HepG2 (cell line): Measurements from ENCODE around the gene ATP2B2. TPM values are rescaled to one million over a fixed set of nuclear protein-coding genes. Genes with fewer than 3 reads are reported as not detected.
A peak's percentile ranks its signal among the peaks of the same experiment; 100 is the strongest.

Source experiments
- ATAC-seq: fragments of 200-7000 bp; cut with Tn5 transposase; 3 replicates; pipeline ENCODE4 v1.9.1; 2020; ENCODE audit warnings: mild to moderate bottlenecking, moderate library complexity
- BruUV-seq: library from RNA; stranded (reverse); fragments of 400-500 nt; replicated peaks from 2 replicates; lab custom pipeline; 2021; lab: Mats Ljungman, UMichigan
- CTCF ChIA-PET: fragments of 300-600 bp; formaldehyde crosslinking; extraction: SDS; loops from one replicate; lab custom pipeline; 2021; ENCODE audit warnings: low total read pairs, inconsistent platforms, low intra/inter-chr PET ratio; lab: Yijun Ruan, JAX
- POLR2A ChIA-PET: fragments of 350-600 bp; sonication (Branson Sonifier 250); formaldehyde crosslinking; loops from one replicate; lab custom pipeline; 2020; ENCODE audit warnings: antibody characterized with exemption, inconsistent platforms; lab: Yijun Ruan, JAX
- DNase-seq: peaks from one replicate; pipeline ENCODE4 v3.0.0-alpha.2; 2015; ENCODE audit warnings: low spot score
- FAIRE-seq: peaks from 3 replicates; lab custom pipeline; 2011; peaks lifted over from hg19 to GRCh38; lab: Jason Lieb, UNC
- H2AFZ ChIP-seq: one replicate; pipeline ENCODE4 v1.6.1; 2011; ENCODE audit warnings: low read length, inconsistent platforms
- H3K27ac ChIP-seq: fragments of 300-600 bp; 3 replicates; pipeline ENCODE4 v1.8.0; 2011; ENCODE audit warnings: mixed run types, mild to moderate bottlenecking, mixed read lengths, low read length, inconsistent platforms; ENCODE audit not compliant: insufficient read depth; ENCODE audit errors: extremely low read length
- H3K27me3 ChIP-seq, 2 experiments: fragments of 200-600 bp in 1 of 2; 2 replicates in 1 of 2; 3 replicates in 1 of 2; pipeline versions ENCODE4 v1.6.0 to v1.8.0; 2011; ENCODE audit warnings: low read length in 2 of 2, mild to moderate bottlenecking in 2 of 2, moderate library complexity in 2 of 2, inconsistent platforms in 1 of 2; ENCODE audit not compliant: insufficient read depth in 2 of 2, control insufficient read depth in 1 of 2
- H3K36me3 ChIP-seq, 2 experiments: fragments of 200-600 bp in 1 of 2; replicated peaks in 1 of 2; 2 replicates in 1 of 2; 3 replicates in 1 of 2; pipeline versions ENCODE4 v1.5.1 to v1.8.0; 2011; ENCODE audit warnings: low read length in 2 of 2, inconsistent platforms in 1 of 2; ENCODE audit not compliant: insufficient read depth in 2 of 2, control insufficient read depth in 1 of 2
- H3K4me1 ChIP-seq: 2 replicates; pipeline ENCODE4 v1.5.1; 2012; ENCODE audit warnings: low read length, inconsistent platforms; ENCODE audit not compliant: insufficient read depth
- H3K4me2 ChIP-seq: 2 replicates; pipeline ENCODE4 v1.6.0; 2011; ENCODE audit warnings: low read depth, low read length, inconsistent platforms
- H3K4me3 ChIP-seq, 3 experiments: fragments of 200-600 bp in 1 of 3; sonication (generic), shearing (Covaris generic) in 1 of 3; replicated peaks in 1 of 3; 2 replicates each; pipeline ENCODE4 v1.5.1; 2011 to 2016; ENCODE audit warnings: low read length in 3 of 3, inconsistent platforms in 2 of 3, low read depth in 2 of 3, mild to moderate bottlenecking in 2 of 3, control low read depth in 1 of 3, mixed read lengths in 1 of 3; ENCODE audit not compliant: insufficient read depth in 1 of 3
- H3K79me2 ChIP-seq: one replicate; pipeline ENCODE4 v1.6.1; 2011; ENCODE audit warnings: low read length, inconsistent platforms; ENCODE audit not compliant: insufficient read depth
- H3K9ac ChIP-seq: 2 replicates; pipeline ENCODE4 v1.6.0; 2011; ENCODE audit warnings: mild to moderate bottlenecking, low read depth, low read length, inconsistent platforms; ENCODE audit not compliant: insufficient read depth
- H3K9me3 ChIP-seq: 2 replicates; pipeline ENCODE4 v1.5.1; 2012; ENCODE audit warnings: mild to moderate bottlenecking, low read length
- H4K20me1 ChIP-seq: 2 replicates; pipeline ENCODE4 v1.6.0; 2011; ENCODE audit warnings: inconsistent platforms, mild to moderate bottlenecking, low read length, moderate library complexity; ENCODE audit not compliant: insufficient read depth
- ATAD3A ChIP-seq: sonication (generic); formaldehyde crosslinking; IDR thresholded peaks from 2 replicates; pipeline ENCODE4 v1.4.0; 2020; ENCODE audit warnings: missing genetic modification reagents
- KMT2A ChIP-seq: sonication (generic); formaldehyde crosslinking; IDR thresholded peaks from 2 replicates; pipeline ENCODE4 v1.4.0; 2020; ENCODE audit warnings: missing genetic modification reagents
- LCORL ChIP-seq, 2 experiments: fragments of 450-650 bp in 1 of 2; sonication (generic) in 1 of 2; formaldehyde crosslinking in 1 of 2; IDR thresholded peaks; 2 replicates each; pipeline versions ENCODE4 v1.5.0 to v1.6.1; 2017 to 2020; ENCODE audit warnings: antibody characterized with exemption in 1 of 2, missing genetic modification reagents in 1 of 2
- NFRKB ChIP-seq: fragments of 450-650 bp; IDR thresholded peaks from 2 replicates; pipeline ENCODE4 v1.6.1; 2017
- PPARG ChIP-seq: conservative IDR thresholded peaks from 2 replicates; pipeline ENCODE4 v1.6.1; 2016; ENCODE audit warnings: missing biosample characterization, missing genetic modification reagents
- RARG ChIP-seq: sonication (generic); formaldehyde crosslinking; IDR thresholded peaks from 2 replicates; pipeline ENCODE4 v1.4.0; 2020; ENCODE audit warnings: low read depth, mild to moderate bottlenecking, missing genetic modification reagents
- SMARCC2 ChIP-seq: fragments of 450-650 bp; IDR thresholded peaks from 2 replicates; pipeline ENCODE4 v1.6.1; 2017; ENCODE audit warnings: antibody characterized with exemption, mild to moderate bottlenecking
- ZFP62 ChIP-seq: sonication (generic); formaldehyde crosslinking; IDR thresholded peaks from 2 replicates; pipeline ENCODE4 v1.4.0; 2020; ENCODE audit warnings: missing genetic modification reagents
- ZNF572 ChIP-seq: sonication (generic); formaldehyde crosslinking; IDR thresholded peaks from 2 replicates; pipeline ENCODE4 v1.5.1; 2020; ENCODE audit warnings: mild to moderate bottlenecking, missing genetic modification reagents
- ZNF792 ChIP-seq: IDR thresholded peaks from 2 replicates; pipeline ENCODE4 v1.6.1; 2016
- WGBS: methylation state at CpG from one replicate; pipeline ENCODE4 v1.1.6; 2017; ENCODE audit warnings: low lambda C conversion rate; 5-methylcytosine and 5-hydroxymethylcytosine counted together
- in situ Hi-C: cut with HindIII; loops from 2 replicates; pipeline ENCODE4 v1.10.0; 2017; ENCODE audit warnings: low pct_unique_long_range_greater_than_20kb; ENCODE audit not compliant: extremely low pct_ligation_motif_present
- intact Hi-C: fragments of 100-400 bp; cut with micrococcal nuclease; formaldehyde crosslinking; loops from one replicate; pipeline ENCODE4 v1.10.0; 2022; ENCODE audit not compliant: unreplicated experiment
- polyA plus RNA-seq, 8 experiments: library from polyadenylated mRNA; depleted of rRNA in 3 of 8; stranded (reverse) in 7 of 8; unstranded in 1 of 8; fragments of >200 nt; fragmentation: Illumina TruSeq in 4 of 8; extraction: Trizol in 4 of 8; gene quantifications; 2 replicates each; pipeline versions ENCODE4 v1.2.1 to v1.2.3, GENCODE V29; 2011 to 2016; ENCODE audit warnings: low read depth in 4 of 8, missing spikeins in 1 of 8, mixed read lengths in 1 of 8; ENCODE audit not compliant: insufficient read depth in 1 of 8
- total RNA-seq, 5 experiments: library from RNA; depleted of rRNA; stranded (reverse); fragments of >200 nt; fragmentation: Illumina TruSeq; extraction: Trizol; gene quantifications; 2 replicates each; pipeline ENCODE4 v1.2.3, GENCODE V29; 2016; ENCODE audit warnings: low read depth in 1 of 5
- TF ChIP-seq, protein P1 (sequence below): sonication (generic); formaldehyde crosslinking; IDR thresholded peaks from 2 replicates; pipeline ENCODE4 v1.4.0; 2020; ENCODE audit warnings: missing genetic modification reagents, borderline replicate concordance
- TF ChIP-seq, protein P2 (sequence below): sonication (generic); formaldehyde crosslinking; IDR thresholded peaks from 2 replicates; pipeline ENCODE4 v1.8.0; 2022; ENCODE audit warnings: mild to moderate bottlenecking, missing genetic modification reagents, borderline replicate concordance
- TF ChIP-seq, protein P3 (sequence below): sonication (generic); formaldehyde crosslinking; IDR thresholded peaks from 2 replicates; pipeline ENCODE4 v1.5.0; 2020; ENCODE audit warnings: mild to moderate bottlenecking, low read depth, missing genetic modification reagents, borderline replicate concordance

Gene ATP2B2
- total and polyA plus RNA-seq, 2 of the 13 experiments (the other 11 are each of a cell fraction or from before 2014, with no cell fraction given), result 1.5 to 2.3 TPM

DNA sequence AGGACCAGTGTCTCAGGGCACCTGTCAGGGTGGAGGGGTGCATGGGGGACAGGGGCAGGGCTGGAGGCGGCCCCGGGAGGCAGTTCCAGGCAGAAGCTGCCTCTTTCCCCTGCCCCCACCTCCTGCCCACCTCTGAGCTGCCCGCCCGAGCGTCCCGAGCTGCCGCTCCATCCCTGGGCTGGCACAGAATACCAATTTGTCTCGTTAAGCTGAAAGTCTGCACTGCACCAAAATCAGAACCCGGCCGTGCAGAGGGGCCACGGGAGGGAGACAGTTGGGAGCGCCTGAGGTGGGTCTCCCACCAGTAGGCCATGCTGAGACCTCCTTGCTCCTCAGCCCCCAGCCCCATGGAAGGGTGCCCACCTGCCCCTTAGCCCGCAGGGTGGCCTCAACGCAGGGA lies 1.3 kb upstream of the ATP2B2 start:
- no TSS peak for BruUV-seq
- intact Hi-C loops, result no loop called here
- POLR2A ChIA-PET, result interaction anchor here (0.9 kb wide), 1 partner anchor 11 kb away, joined by 3 read pairs; no protein-coding TSS in a partner anchor
- ATAC-seq, result no peak
- Histone ChIP-seq H3K79me2 (no peaks in the 10 kb centered on the region), H3K27ac (peak overlapping the region; percentile 75), H3K4me2 (peak overlapping the region; percentile 70; the same call in 1 of the 2 replicates), H4K20me1 (no peaks in the 10 kb centered on the region), H3K9ac (no peak overlapping the region), H3K4me3 (peak overlapping the region in 1 of 3 experiments; percentile 62; a peak in 1 of 6 replicates), H3K4me1 (peaks cover 95% of the 10 kb centered on the region), H3K27me3 (peaks cover 0 to 20% of the 10 kb centered on the region in 2 experiments; a peak in 2 of 5 replicates), H3K9me3 (no peaks in the 10 kb centered on the region), H2AFZ (no peak overlapping the region), H3K36me3 (no peaks in the 10 kb centered on the region)
- in situ Hi-C loops, result no loop called here
- DNase-seq, result no peak
- FAIRE-seq, result no peak
- WGBS, result 91% methylated on average over 10 of the region's 14 CpGs
- no peak for TF ChIP-seq LCORL (IDR thresholded peaks at IDR 0.05)
- no peak for TF ChIP-seq LCORL (CRISPR knock-in tag; IDR thresholded peaks at IDR 0.05)
- no peak for TF ChIP-seq ATAD3A (CRISPR knock-in tag)
- no peak for TF ChIP-seq KMT2A (CRISPR knock-in tag)
- TF ChIP-seq NFRKB, result no peak
- no peak for TF ChIP-seq PPARG
- TF ChIP-seq ZNF572 (CRISPR knock-in tag), result no peak
- no peak for TF ChIP-seq ZFP62 (CRISPR knock-in tag)
- TF ChIP-seq, protein P1, sequence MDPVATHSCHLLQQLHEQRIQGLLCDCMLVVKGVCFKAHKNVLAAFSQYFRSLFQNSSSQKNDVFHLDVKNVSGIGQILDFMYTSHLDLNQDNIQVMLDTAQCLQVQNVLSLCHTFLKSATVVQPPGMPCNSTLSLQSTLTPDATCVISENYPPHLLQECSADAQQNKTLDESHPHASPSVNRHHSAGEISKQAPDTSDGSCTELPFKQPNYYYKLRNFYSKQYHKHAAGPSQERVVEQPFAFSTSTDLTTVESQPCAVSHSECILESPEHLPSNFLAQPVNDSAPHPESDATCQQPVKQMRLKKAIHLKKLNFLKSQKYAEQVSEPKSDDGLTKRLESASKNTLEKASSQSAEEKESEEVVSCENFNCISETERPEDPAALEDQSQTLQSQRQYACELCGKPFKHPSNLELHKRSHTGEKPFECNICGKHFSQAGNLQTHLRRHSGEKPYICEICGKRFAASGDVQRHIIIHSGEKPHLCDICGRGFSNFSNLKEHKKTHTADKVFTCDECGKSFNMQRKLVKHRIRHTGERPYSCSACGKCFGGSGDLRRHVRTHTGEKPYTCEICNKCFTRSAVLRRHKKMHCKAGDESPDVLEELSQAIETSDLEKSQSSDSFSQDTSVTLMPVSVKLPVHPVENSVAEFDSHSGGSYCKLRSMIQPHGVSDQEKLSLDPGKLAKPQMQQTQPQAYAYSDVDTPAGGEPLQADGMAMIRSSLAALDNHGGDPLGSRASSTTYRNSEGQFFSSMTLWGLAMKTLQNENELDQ (CRISPR knock-in tag), result no peak
- no peak for TF ChIP-seq RARG (CRISPR knock-in tag)
- TF ChIP-seq, protein P2, sequence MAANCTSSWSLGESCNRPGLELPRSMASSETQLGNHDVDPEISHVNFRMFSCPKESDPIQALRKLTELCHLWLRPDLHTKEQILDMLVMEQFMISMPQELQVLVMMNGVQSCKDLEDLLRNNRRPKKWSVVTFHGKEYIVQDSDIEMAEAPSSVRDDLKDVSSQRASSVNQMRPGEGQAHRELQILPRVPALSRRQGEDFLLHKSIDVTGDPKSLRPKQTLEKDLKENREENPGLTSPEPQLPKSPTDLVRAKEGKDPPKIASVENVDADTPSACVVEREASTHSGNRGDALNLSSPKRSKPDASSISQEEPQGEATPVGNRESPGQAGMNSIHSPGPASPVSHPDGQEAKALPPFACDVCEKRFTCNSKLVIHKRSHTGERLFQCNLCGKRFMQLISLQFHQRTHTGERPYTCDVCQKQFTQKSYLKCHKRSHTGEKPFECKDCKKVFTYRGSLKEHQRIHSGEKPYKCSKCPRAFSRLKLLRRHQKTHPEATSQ, result no peak
- TF ChIP-seq, protein P3, sequence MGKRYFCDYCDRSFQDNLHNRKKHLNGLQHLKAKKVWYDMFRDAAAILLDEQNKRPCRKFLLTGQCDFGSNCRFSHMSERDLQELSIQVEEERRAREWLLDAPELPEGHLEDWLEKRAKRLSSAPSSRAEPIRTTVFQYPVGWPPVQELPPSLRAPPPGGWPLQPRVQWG, result no peak
- TF ChIP-seq SMARCC2, result no peak
- TF ChIP-seq ZNF792 (CRISPR knock-in tag), result no peak
- CTCF ChIA-PET, result no interaction called here
